H1 (cell line): Measurements from ENCODE around the gene LRRC49. TPM values are rescaled to one million over a fixed set of nuclear protein-coding genes. Genes with fewer than 3 reads are reported as not detected.

Source experiments
- CTCF ChIA-PET: fragments of 300-600 bp; sonication (Branson Sonifier 250); formaldehyde crosslinking; loops from one replicate; lab custom pipeline; 2021; ENCODE audit not compliant: partially characterized antibody; lab: Charles Lee
- POLR2A ChIA-PET: fragments of 300-600 bp; sonication (Branson Sonifier 250); formaldehyde crosslinking; loops from one replicate; lab custom pipeline; 2021; ENCODE audit warnings: inconsistent platforms; ENCODE audit not compliant: partially characterized antibody; lab: Charles Lee
- DNase-seq, 2 experiments: peaks; one replicate each; pipeline versions ENCODE4 v3.0.0 to v3.0.0-alpha.2; 2010 to 2022; ENCODE audit warnings: low spot score in 2 of 2, low read depth in 1 of 2, mixed read lengths in 1 of 2
- FAIRE-seq: peaks from 2 replicates; lab custom pipeline; 2011; peaks lifted over from hg19 to GRCh38; lab: Jason Lieb, UNC
- H2AFZ ChIP-seq: 2 replicates; pipeline ENCODE4 v1.8.1; 2012; ENCODE audit warnings: low read length, inconsistent platforms
- H2AK5ac ChIP-seq: 2 replicates; pipeline ENCODE4 v1.6.1; 2013; ENCODE audit warnings: low read depth, low read length
- H2BK120ac ChIP-seq: replicated peaks from 2 replicates; pipeline ENCODE3; 2013; ENCODE audit warnings: low read depth, low read length, inconsistent platforms
- H2BK12ac ChIP-seq: 2 replicates; pipeline ENCODE4 v1.6.1; 2013; ENCODE audit warnings: low read depth, low read length
- H2BK15ac ChIP-seq: 2 replicates; pipeline ENCODE4 v1.6.1; 2013; ENCODE audit warnings: low read length
- H2BK20ac ChIP-seq: 2 replicates; pipeline ENCODE4 v1.6.1; 2013; ENCODE audit warnings: low read length
- H2BK5ac ChIP-seq: 2 replicates; pipeline ENCODE4 v1.6.1; 2013; ENCODE audit warnings: low read depth, low read length
- H3K14ac ChIP-seq: 2 replicates; pipeline ENCODE4 v1.6.1; 2013; ENCODE audit warnings: inconsistent platforms; ENCODE audit not compliant: insufficient read length
- H3K18ac ChIP-seq: 2 replicates; pipeline ENCODE4 v1.6.1; 2013; ENCODE audit warnings: low read length; ENCODE audit errors: extremely low read depth
- H3K23ac ChIP-seq: 2 replicates; pipeline ENCODE4 v1.6.1; 2013; ENCODE audit warnings: inconsistent platforms; ENCODE audit not compliant: insufficient read length
- H3K23me2 ChIP-seq: 2 replicates; pipeline ENCODE4 v1.6.1; 2013; ENCODE audit warnings: low read depth, low read length
- H3K27ac ChIP-seq: 2 replicates; pipeline ENCODE4 v1.6.1; 2011; ENCODE audit warnings: low read depth, low read length, inconsistent platforms
- H3K27me3 ChIP-seq, 4 experiments: replicated peaks in 1 of 4; 1 replicate in 1 of 4; 2 replicates in 3 of 4; pipeline versions ENCODE4 v1.6.1 to v1.8.1; 2011 to 2013; ENCODE audit warnings: low read length in 3 of 4, mild to moderate bottlenecking in 3 of 4, inconsistent platforms in 2 of 4, mixed read lengths in 2 of 4, moderate library complexity in 1 of 4; ENCODE audit not compliant: control insufficient read depth in 3 of 4, insufficient read depth in 3 of 4; ENCODE audit errors: extremely low read depth in 1 of 4
- H3K36me3 ChIP-seq, 4 experiments: 2 replicates each; pipeline versions ENCODE4 v1.6.1 to v1.8.1; 2011 to 2013; ENCODE audit warnings: mild to moderate bottlenecking in 4 of 4, low read length in 3 of 4, moderate library complexity in 2 of 4, control low read depth in 1 of 4, inconsistent platforms in 1 of 4; ENCODE audit not compliant: insufficient read depth in 4 of 4, control insufficient read depth in 2 of 4
- H3K4ac ChIP-seq: replicated peaks from 2 replicates; pipeline ENCODE3; 2013; ENCODE audit warnings: low read length, low read depth, mixed read lengths, inconsistent platforms; ENCODE audit not compliant: insufficient read length
- H3K4me1 ChIP-seq, 4 experiments: replicated peaks in 1 of 4; 1 replicate in 1 of 4; 2 replicates in 3 of 4; pipeline versions ENCODE4 v1.6.1 to v1.8.1; 2011 to 2013; ENCODE audit warnings: low read length in 3 of 4, inconsistent platforms in 2 of 4, mixed read lengths in 1 of 4; ENCODE audit not compliant: insufficient read depth in 4 of 4, control insufficient read depth in 3 of 4
- H3K4me2 ChIP-seq, 2 experiments: 2 replicates each; pipeline versions ENCODE4 v1.6.1 to v1.8.1; 2011 to 2013; ENCODE audit warnings: low read depth in 2 of 2, low read length in 2 of 2, control low read depth in 1 of 2, inconsistent platforms in 1 of 2, mild to moderate bottlenecking in 1 of 2; ENCODE audit not compliant: insufficient read depth in 1 of 2
- H3K4me3 ChIP-seq, 4 experiments: fragments of 200-600, 300-600 bp in 1 of 4; sonication (generic), shearing (Covaris generic), sonication (Bioruptor Twin) in 1 of 4; 2 replicates each; pipeline versions ENCODE4 v1.5.1 to v1.8.1; 2011 to 2016; ENCODE audit warnings: low read length in 4 of 4, low read depth in 3 of 4, control low read depth in 2 of 4, inconsistent platforms in 2 of 4, mild to moderate bottlenecking in 2 of 4, mixed read lengths in 1 of 4, moderate library complexity in 1 of 4; ENCODE audit not compliant: insufficient read depth in 2 of 4; ENCODE audit errors: extremely low read depth in 1 of 4
- H3K56ac ChIP-seq: replicated peaks from 2 replicates; pipeline ENCODE3; 2013; ENCODE audit warnings: low read depth, mild to moderate bottlenecking, mixed read lengths, low read length, inconsistent platforms; ENCODE audit not compliant: insufficient read length
- H3K79me1 ChIP-seq: 2 replicates; pipeline ENCODE4 v1.6.1; 2013; ENCODE audit warnings: low read depth, low read length, control low read depth
- H3K79me2 ChIP-seq, 2 experiments: 2 replicates each; pipeline versions ENCODE4 v1.6.1 to v1.8.1; 2012 to 2013; ENCODE audit warnings: low read length in 2 of 2, mild to moderate bottlenecking in 2 of 2, inconsistent platforms in 1 of 2; ENCODE audit not compliant: insufficient read depth in 2 of 2, control insufficient read depth in 1 of 2
- H3K9ac ChIP-seq, 4 experiments: replicated peaks in 1 of 4; 1 replicate in 1 of 4; 2 replicates in 3 of 4; pipeline versions ENCODE4 v1.6.1 to v1.8.1; 2011 to 2013; ENCODE audit warnings: low read depth in 3 of 4, low read length in 3 of 4, control low read depth in 2 of 4, mild to moderate bottlenecking in 2 of 4, moderate library complexity in 2 of 4, inconsistent platforms in 1 of 4; ENCODE audit errors: extremely low read depth in 1 of 4
- H3K9me3 ChIP-seq, 2 experiments: 2 replicates each; pipeline versions ENCODE4 v1.6.1 to v1.8.1; 2012 to 2013; ENCODE audit warnings: mild to moderate bottlenecking in 2 of 2, moderate library complexity in 2 of 2, control low read depth in 1 of 2, inconsistent platforms in 1 of 2, low read depth in 1 of 2, low read length in 1 of 2, mixed read lengths in 1 of 2; ENCODE audit not compliant: insufficient read depth in 2 of 2
- H4K20me1 ChIP-seq, 2 experiments: replicated peaks in 1 of 2; 2 replicates each; pipeline versions ENCODE3 to v1.8.1; 2011 to 2013; ENCODE audit warnings: inconsistent platforms in 2 of 2, low read length in 2 of 2, mild to moderate bottlenecking in 1 of 2; ENCODE audit not compliant: insufficient read depth in 2 of 2, control insufficient read depth in 1 of 2
- H4K5ac ChIP-seq: 2 replicates; pipeline ENCODE4 v1.6.1; 2013; ENCODE audit warnings: low read length, low read depth, mixed read lengths, inconsistent platforms; ENCODE audit not compliant: insufficient read length
- H4K8ac ChIP-seq: 2 replicates; pipeline ENCODE4 v1.8.0; 2013; ENCODE audit warnings: mild to moderate bottlenecking, moderate library complexity, low read length, inconsistent platforms; ENCODE audit not compliant: insufficient read depth; ENCODE audit errors: extremely low read depth
- H4K91ac ChIP-seq: replicated peaks from 2 replicates; pipeline ENCODE3; 2013; ENCODE audit warnings: low read length, mixed read lengths, inconsistent platforms; ENCODE audit not compliant: insufficient read length
- BCL11A ChIP-seq, 2 experiments: IDR thresholded peaks; one replicate each; pipeline ENCODE4 v1.6.1; 2011; ENCODE audit warnings: low read depth in 2 of 2, low read length in 2 of 2, mild to moderate bottlenecking in 2 of 2
- JUND ChIP-seq: IDR thresholded peaks from 2 replicates; pipeline ENCODE4 v1.6.1; 2011; ENCODE audit warnings: mild to moderate bottlenecking, improper control_type of control experiment, low read length
- POLR2AphosphoS5 ChIP-seq: IDR thresholded peaks from 2 replicates; pipeline ENCODE4 v1.6.1; 2011; ENCODE audit warnings: low read depth, low read length
- RAD21 ChIP-seq, 2 experiments: IDR thresholded peaks in 1 of 2; conservative IDR thresholded peaks in 1 of 2; 2 replicates each; pipeline ENCODE4 v1.6.1; 2011; ENCODE audit warnings: low read depth in 2 of 2, low read length in 2 of 2, improper control_type of control experiment in 1 of 2, inconsistent platforms in 1 of 2, mild to moderate bottlenecking in 1 of 2, moderate library complexity in 1 of 2
- RNF2 ChIP-seq: fragments of 200-900, 300-1000 bp; sonication (generic); IDR thresholded peaks from 2 replicates; pipeline ENCODE4 v1.7.1; 2016; ENCODE audit warnings: borderline replicate concordance, low read depth, mild to moderate bottlenecking, antibody characterized with exemption, low read length; ENCODE audit not compliant: poor library complexity, severe bottlenecking; ENCODE audit errors: missing control alignments
- TEAD4 ChIP-seq: IDR thresholded peaks from 2 replicates; pipeline ENCODE4 v1.6.1; 2012; ENCODE audit warnings: low read depth, low read length, inconsistent platforms, mixed read lengths
- ZNF274 ChIP-seq: IDR thresholded peaks from 2 replicates; pipeline ENCODE4 v1.7.0; 2012; ENCODE audit warnings: low read length, borderline replicate concordance; ENCODE audit errors: extremely low read depth
- WGBS, 2 experiments: shearing (Covaris generic) in 1 of 2; methylation state at CpG; one replicate each; pipeline versions ENCODE4 v1.1.6 to v1.1.7; 2013 to 2015; ENCODE audit warnings: low lambda C conversion rate in 2 of 2, mixed read lengths in 2 of 2, inconsistent platforms in 1 of 2, low coverage in 1 of 2, missing lambda C conversion rate in 1 of 2; ENCODE audit not compliant: insufficient replicate concordance in 2 of 2, insufficient coverage in 1 of 2, insufficient read length in 1 of 2; ENCODE audit errors: extremely low coverage in 1 of 2, missing lambda C conversion rate in 1 of 2; 5-methylcytosine and 5-hydroxymethylcytosine counted together
- polyA plus RNA-seq, 7 experiments: library from polyadenylated mRNA; depleted of rRNA in 3 of 7; stranded (reverse) in 5 of 7; unstranded in 2 of 7; fragments of >200 nt in 5 of 7; fragments of 200-250 nt in 2 of 7; gene quantifications; 1 replicate in 5 of 7; 2 replicates in 1 of 7; 4 replicates in 1 of 7; pipeline versions ENCODE4 v1.2.1 to v1.2.3, GENCODE V29; 2011 to 2013; ENCODE audit warnings: missing spikeins in 2 of 7, mixed read lengths in 2 of 7
- total RNA-seq: library from RNA; stranded (reverse); fragmentation: NEBNext Ultra II Directional; extraction: Animal tissue kit (Norgen Biotek cat#: 25700); gene quantifications from 2 replicates; pipeline ENCODE4 v1.2.1, GENCODE V29; 2021

LRRC49 gene
- total and polyA plus RNA-seq, 2 of the 8 experiments (the other 6 are each of a cell fraction or from before 2014, with no cell fraction given) = 5.0 to 10.4 TPM

DNA sequence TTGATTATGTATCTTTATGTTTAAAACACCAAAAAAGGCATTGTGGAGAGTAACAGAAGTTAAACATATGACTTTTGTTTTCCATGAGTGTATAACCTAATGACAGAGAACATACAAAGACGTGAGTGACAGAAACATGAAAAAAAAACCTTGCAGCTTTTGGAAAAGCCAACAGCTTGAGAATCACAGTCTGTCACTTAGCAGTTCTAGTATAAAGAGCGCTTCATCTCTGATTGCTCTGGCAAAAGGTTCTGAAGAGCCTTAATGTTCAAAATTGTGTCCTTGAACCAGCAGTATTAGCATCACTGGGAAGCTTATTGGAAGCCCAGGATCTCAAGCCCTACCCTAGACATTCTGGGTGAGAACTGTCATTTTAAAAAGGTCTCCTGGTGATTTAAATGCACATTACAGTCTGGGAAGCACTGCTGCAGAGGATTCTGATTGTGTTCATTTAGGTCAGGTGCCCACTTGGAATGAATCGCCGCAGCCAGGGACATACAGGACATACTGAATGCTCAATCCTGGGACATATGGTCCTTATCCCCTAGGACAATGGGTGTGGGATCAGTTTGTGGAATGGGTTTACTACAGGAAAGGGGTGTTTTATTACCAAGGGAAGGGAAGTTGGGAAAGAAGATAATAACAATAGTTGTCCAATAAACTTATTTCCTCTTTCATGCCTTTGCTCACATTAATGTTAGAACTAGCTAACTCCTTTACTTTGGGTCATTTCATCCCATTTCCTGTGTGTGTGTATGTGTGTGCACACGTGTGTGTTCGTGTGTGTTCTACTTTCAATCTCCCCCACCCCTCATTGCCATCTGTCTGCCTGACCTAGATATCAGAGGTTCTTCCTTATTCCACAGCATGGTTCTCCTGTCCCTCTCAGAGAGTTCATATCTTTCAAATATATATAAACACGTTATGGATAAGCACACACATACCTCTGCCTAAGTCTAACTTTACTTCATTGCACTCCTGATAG, 55.0 kb downstream of the LRRC49 start:
- Histone ChIP-seq H2BK120ac (no peak overlapping the region), H3K27ac (no peak overlapping the region), H4K8ac (no peak overlapping the region), H3K4me3 (no peak overlapping the region), H2BK15ac (no peak overlapping the region), H3K14ac (no peak overlapping the region), H3K36me3 (no peaks in the 10 kb centered on the region), H3K79me1 (no peaks in the 10 kb centered on the region; the same call in 1 of the 2 replicates), H3K4me1 (no peaks in the 10 kb centered on the region), H2BK12ac (no peak overlapping the region), H3K56ac (no peak overlapping the region), H4K5ac (no peak overlapping the region), H3K23ac (no peak overlapping the region), H3K27me3 (no peaks in the 10 kb centered on the region), H4K91ac (no peak overlapping the region), H3K9me3 (no peaks in the 10 kb centered on the region), H2AK5ac (no peak overlapping the region), H3K9ac (no peak overlapping the region), H2BK5ac (no peak overlapping the region), H3K18ac (no peak overlapping the region), H2AFZ (no peak overlapping the region), H3K79me2 (no peaks in the 10 kb centered on the region), H4K20me1 (no peaks in the 10 kb centered on the region), H2BK20ac (no peak overlapping the region), H3K23me2 (no peaks in the 10 kb centered on the region), H3K4ac (no peak overlapping the region), H3K4me2 (no peak overlapping the region)
- POLR2A ChIA-PET = no interaction called here
- TF ChIP-seq POLR2AphosphoS5 (no peak), RNF2 (no peak), RAD21 (IDR thresholded peaks at IDR 0.05 in 1 of 2, conservative IDR thresholded peaks at IDR 0.05 in 1 of 2; ENCODE audit: low read depth in 2 of 2, low read length in 2 of 2) (no peak), BCL11A (IDR thresholded peaks at IDR 0.05; ENCODE audit: low read depth in 2 of 2, low read length in 2 of 2) (no peak), JUND (no peak), TEAD4 (no peak), ZNF274 (no peak)
- CTCF ChIA-PET = interaction anchor here (0.6 to 1.3 kb wide), 4 partner anchors 122 to 1514 kb away, joined by 3 read pairs; no protein-coding TSS in a partner anchor
- DNase-seq (no peak), FAIRE-seq (no peak)
- WGBS, 2 experiments = 81% methylated on average over 7 of the region's 7 CpGs; no CpG with 5 or more reads in 1 of the 2 experiments
